NCI-H128 (cell line): ENCODE results near the gene TBCE.

Experiments
- DNase-seq: peaks from one replicate; lab custom pipeline; 2025; ENCODE audit not compliant: unreplicated experiment; lab: John Stamatoyannopoulos, UW

Gene TBCE

DNA sequence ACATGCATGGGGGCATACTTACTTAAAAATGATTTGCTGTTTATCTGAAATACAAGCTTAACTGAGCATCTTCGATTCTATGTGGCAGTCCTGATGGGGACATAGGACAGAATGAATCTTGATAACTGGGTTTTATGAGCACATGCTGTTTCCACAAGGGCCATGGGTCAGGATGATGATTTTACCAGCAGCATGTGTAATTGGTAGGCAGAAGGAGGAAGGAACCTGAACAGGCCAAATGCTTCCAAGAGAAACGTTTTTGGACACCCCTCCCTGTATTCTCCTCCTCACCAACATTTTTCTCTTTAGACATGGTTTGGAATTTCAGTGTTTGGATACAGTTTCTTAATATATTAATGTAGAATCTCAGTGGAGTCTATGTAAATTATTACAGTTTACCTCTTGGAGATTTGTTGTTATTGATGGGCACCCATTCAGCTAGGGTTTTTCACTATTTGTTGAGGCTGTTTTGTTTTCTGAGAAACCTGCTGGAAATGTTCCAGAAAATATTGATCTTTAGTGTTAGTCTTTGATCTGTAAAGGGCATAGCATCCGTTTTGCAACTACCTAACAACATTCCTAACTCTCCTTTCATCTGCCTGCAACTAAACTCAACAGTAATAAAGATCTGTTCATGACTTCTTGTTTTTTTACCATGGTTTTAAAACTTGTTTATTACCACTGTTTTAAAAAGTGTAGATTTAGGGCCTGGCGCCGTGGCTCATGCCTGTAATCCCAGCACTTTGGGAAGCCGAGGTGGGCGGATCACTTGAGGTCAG lies 42.0 kb downstream of the TBCE start:
- no peak for DNase-seq

DNA sequence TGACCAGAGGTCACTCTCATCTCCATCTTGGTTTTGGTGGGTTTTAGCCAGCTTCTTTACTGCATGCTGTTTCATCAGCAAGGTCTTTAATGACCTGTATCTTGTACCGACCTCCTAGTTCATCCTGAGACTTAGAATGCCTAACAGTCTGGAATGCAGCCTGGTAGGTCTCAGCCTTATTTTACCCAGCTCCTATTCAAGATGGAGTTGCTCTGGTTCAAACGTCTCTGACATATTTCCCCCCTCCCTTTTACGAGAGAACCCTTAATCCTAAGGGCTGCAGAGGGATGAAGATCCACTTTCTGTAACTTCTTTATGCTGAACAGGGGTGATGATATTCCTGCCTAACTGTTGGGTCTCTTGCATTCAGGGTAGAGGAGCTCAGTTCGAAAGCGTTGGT lies 43.2 kb downstream of the TBCE start:
- no peak for DNase-seq

GRCh38 chr1:235411489-235412486 lies 44.6 kb downstream of the TBCE start:
- DNase-seq, result no peak

GRCh38 chr1:235415008-235415904 lies 48.0 kb downstream of the TBCE start:
- no peak for DNase-seq

DNA sequence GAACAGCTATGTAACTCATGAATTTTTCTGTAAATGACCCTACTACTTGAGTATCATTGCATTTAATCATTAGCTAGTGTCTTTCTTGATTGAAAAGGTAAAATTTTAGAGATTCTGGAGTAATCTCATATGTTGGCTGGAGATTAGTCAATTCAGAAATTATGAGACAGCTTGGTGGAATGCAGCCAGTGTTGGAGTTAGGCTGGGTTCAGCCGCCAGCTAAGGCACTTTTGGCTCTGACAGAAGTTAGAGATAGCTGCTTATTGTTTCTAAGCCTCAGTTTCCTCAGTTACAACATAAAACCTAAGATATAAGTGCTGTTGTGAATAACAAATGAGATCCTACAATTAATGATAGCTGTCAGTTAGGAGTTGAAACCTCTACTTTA lies 49.4 kb downstream of the TBCE start:
- DNase-seq, result no peak

DNA sequence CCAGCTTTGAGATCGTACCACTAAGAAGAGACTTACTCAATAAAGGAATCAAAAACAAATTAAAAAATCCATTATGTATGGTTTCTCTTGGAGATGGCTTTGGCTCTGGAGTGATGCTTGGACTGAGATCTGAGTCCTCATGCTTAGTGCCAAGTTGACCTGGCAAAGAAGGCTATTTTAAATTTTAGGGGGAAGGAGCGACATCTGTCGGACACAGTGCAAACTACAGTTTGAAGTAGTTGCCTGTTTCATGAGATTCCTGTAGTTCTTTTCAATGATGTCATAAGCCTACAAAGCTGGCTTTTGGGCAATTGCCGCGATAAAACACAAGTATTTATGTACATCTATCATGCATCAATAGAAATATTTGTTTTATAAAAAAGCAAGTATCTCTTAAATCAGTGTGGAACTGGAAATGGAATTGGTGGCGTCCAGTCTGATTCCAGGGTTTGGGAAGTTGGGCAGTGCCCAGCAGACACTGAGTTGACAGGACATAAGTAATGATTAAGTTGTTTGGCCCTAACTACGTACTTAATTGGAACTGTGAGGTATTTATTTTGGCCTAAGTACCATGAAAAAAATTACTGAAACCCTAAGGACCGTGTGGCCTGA lies 50.0 kb downstream of the TBCE start:
- peak; percentile 11 for DNase-seq

DNA sequence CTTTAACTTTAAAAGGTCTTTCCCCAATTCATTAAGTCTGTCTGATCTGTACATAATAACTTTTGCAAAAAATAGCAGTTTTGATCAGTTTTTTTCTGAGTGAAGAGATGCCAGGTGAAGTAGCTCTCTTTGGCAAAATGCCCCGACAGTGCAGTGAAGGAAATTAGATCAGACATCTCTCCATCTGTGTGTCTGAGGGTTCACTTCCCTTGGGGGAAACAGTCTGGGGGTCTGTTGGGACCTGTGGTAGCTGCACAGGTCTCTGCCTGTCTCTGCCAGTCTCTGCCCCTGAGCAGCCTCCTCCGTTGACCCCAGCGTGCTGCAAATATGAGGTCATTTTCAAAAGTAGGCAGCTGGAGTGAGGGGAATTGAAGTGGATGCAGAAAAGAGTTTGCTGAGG lies 54.5 kb downstream of the TBCE start:
- no peak for DNase-seq

- no peak for DNase-seq
Measured at GRCh38 chr1:235423214-235423652, 56.0 kb downstream of the TBCE start.

DNA sequence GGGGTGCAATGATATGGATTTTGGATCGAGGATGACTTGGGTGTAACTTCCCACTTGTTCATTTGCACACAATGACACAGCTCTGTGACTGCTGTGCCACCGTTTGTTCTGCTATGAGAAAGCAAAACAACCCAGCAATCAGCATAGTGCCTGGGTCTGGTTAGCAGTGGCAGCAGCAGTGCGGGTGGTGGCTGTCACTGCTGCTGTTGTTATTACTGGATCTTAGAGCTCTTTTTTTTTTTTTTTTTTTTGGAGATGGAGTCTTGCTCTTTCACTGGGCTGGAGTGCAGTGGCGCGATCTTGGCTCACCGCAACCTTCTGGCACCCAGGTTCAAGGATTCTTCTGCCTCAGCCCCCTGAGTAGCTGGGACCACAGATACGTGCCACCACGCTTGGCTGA lies 56.9 kb downstream of the TBCE start:
- DNase-seq, result no peak

DNA sequence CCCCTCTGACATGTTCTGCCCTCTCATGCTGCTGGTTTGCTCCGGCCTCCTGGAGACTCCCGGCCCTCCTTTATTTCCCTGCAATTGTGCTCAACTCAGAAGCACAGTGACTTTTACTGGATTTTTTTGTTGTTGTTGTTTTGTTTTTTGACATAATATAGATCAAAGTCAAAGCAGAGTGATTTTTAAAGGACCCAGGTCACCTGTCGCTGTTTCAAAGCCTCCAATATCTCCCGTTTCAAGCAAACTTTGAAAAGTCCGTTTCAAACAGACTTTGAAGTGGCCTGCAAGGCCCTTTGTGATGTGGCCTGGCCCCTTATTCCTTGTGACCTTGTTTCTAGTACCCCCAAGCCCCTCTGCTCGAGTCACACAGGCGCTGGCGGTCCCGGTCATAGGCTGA lies 58.1 kb downstream of the TBCE start:
- DNase-seq, result no peak

GRCh38 chr1:235426143-235426542 lies 58.9 kb downstream of the TBCE start:
- no peak for DNase-seq

DNA sequence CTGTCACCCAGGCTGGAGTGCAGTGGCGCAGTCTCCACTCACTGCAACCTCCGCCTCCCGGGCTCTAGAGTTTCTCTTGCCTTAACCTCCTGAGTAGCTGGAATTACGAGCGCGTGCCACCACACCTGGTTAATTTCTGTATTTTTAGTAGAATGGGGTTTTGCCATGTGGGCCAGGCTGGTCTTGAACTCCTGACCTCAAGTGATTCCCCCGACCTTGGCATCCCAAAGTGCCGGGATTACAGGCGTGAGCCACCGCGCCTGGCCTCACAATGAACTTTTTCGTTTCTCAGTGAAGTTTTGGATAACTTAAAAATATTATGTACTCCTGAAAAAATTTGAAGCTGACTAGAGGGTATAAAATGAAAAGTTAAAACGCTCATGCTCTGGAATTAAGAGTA lies 59.5 kb downstream of the TBCE start:
- no peak for DNase-seq

DNA sequence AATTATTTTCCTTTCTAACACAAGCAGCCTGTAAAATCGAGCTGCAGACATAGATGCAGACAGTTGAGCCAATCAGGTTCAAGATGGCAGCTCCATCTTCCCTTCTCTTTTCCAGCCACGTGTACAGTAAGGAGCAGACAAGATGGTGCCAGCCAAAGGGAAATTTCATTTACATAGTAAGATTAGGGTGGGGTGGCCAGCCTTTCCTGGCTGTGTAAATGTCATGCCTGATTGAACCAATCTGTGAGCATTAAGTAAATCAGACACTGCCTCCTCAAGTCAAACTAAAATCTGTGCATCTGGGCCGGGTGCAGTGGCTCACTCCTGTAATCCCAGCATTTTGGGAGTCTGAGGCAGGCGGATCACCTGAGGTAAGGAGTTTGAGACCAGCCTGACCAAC lies 60.2 kb downstream of the TBCE start:
- DNase-seq, result no peak

DNA sequence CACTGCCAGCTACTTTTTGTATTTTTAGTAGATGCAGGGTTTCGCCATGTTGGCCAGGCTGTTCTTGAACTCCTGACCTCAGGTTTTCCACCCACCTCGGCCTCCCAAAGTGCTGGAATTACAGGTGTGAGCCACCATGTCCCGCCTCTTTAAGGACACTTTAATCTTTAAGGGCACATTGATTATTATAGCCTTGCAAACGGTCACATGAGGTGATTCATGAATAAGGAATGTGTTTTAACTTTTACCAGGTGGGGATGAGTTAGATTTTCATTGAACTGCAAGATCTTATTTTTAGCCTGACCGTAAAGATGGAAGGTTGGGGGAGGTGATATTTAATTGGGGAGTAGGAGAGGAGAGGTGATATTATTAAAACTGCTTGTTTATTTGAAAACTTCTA lies 61.9 kb downstream of the TBCE start:
- no peak for DNase-seq

GRCh38 chr1:235430991-235431390 lies 63.8 kb downstream of the TBCE start:
- DNase-seq, result no peak

- DNase-seq, result no peak
Measured at GRCh38 chr1:235434001-235434400, 66.8 kb downstream of the TBCE start.

DNA sequence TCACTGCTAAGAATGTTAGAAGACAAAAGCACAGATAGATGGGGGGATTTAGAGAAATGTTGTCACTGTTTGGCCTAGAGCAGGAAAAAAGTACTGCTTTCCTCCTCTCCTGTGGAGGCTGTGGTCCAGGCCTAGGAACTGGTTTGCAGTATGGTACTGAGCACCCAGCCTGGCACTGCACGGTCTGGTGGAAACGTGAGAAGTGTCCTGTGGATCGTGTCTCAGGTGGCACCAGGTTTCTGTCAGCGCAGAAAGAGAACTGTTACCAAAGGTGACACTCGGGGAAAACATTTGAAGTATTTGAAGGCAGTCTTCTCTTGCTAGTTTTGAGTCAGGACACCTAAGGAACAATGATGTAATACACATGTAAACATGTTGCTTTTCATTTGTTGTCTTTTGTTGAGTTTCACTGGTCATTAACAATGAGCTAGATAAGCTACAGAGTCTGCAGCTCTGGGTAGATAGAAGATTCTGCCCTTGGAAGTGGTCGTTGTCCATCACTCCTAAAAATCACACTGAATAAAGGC lies 74.0 kb downstream of the TBCE start:
- DNase-seq, result no peak

DNA sequence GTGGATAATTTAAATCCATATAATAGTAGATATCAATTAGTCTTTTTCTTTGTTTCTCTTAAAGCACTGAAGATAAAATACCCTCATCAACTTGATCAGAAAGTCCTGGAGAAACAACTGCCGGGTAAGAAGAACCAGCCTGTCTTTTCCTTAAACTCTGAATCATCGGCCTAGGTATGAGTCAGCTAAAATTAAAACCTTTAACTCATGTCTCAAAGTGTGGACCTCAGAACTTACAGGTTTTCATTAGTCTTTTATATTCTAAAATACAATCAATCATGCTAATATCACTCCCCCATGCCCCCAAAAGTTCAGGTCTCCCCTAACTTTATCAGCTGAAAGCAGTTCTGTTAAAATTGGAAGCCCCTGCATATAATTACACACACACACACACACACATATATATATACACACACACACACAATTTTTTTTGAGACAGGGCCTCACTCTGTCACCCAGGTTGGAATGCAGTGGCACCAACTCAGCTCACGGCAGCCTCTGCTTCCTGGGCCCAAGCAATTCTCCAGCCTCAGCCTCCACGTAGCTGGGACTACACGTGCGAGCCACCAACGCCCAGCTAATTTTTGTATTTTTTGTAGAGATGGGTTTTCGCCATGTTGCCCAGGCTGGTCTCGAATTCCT lies 75.7 kb downstream of the TBCE start:
- DNase-seq, result no peak

DNA sequence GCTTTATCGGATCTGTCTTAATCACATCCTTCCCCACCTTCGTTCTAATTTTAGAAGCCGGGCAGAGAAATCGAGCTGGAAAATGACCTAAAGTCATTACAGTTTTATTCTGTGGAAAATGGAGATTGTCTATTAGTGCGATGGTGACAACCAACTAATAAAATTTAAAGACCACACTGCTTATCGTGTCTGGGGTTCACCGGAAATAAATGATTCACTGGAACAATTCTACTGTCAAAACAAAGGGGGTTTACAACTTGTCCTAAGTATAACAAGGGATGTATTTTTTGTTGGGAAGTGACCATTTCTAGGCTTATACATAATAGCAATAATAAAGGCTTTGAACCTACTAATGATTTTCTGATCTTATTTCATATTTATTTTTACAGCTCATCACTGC lies 81.4 kb downstream of the TBCE start:
- DNase-seq, result no peak

DNA sequence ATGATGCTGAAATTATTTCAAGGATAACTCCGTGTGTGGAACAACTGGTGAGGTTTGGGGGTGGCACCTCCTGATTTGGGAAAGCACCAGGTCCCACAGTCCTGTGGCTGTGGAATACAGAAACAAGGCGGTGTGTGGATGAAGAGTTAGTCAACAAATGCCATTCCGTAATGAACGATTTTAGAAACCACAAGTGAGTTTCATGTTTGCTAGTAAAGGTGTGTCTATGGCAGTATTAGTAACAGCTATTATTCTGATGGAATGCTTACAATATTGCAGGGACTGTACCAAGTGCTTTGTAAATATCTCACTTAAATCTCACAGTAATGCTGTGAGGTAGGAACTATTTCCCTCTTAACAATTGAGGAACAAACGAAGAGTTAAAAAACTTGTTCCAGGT lies 83.2 kb downstream of the TBCE start:
- no peak for DNase-seq
